WTC11 (cell line): ENCODE results near the gene PLA2G12A.

Source experiments
- CBFB ChIP-seq: sonication (generic); formaldehyde crosslinking; IDR thresholded peaks from 2 replicates; pipeline ENCODE4 v1.8.1; 2022; ENCODE audit warnings: mild to moderate bottlenecking, low read depth, missing genetic modification reagents
- CTCF ChIP-seq: fragments of 200-600 bp; IDR thresholded peaks from 2 replicates; pipeline ENCODE4 v1.8.0; 2022; ENCODE audit warnings: antibody characterized with exemption
- FOXJ3 ChIP-seq: sonication (generic); formaldehyde crosslinking; IDR thresholded peaks from 2 replicates; pipeline ENCODE4 v1.9.0; 2021; ENCODE audit warnings: missing genetic modification reagents, mild to moderate bottlenecking, borderline replicate concordance
- FOXK1 ChIP-seq: sonication (generic); formaldehyde crosslinking; IDR thresholded peaks from 2 replicates; pipeline ENCODE4 v1.8.0; 2022; ENCODE audit warnings: mild to moderate bottlenecking, moderate library complexity, missing genetic modification reagents
- NFYB ChIP-seq: sonication (generic); formaldehyde crosslinking; conservative IDR thresholded peaks from 2 replicates; pipeline ENCODE4 v1.8.0; 2022; ENCODE audit warnings: low read depth, missing genetic modification reagents
- NR2C2 ChIP-seq: sonication (generic); formaldehyde crosslinking; IDR thresholded peaks from 2 replicates; pipeline ENCODE4 v1.8.0; 2022; ENCODE audit warnings: mild to moderate bottlenecking, missing genetic modification reagents
- PREB ChIP-seq: sonication (generic); formaldehyde crosslinking; IDR thresholded peaks from 2 replicates; pipeline ENCODE4 v1.8.1; 2022; ENCODE audit warnings: mild to moderate bottlenecking, missing genetic modification reagents, moderate library complexity, borderline replicate concordance
- SP1 ChIP-seq: sonication (generic); formaldehyde crosslinking; conservative IDR thresholded peaks from 2 replicates; pipeline ENCODE4 v1.8.1; 2022; ENCODE audit warnings: missing genetic modification reagents
- ZNF138 ChIP-seq: sonication (generic); formaldehyde crosslinking; conservative IDR thresholded peaks from 2 replicates; pipeline ENCODE4 v1.8.1; 2022; ENCODE audit warnings: mild to moderate bottlenecking, moderate library complexity, missing genetic modification reagents
- ZNF281 ChIP-seq: sonication (generic); formaldehyde crosslinking; IDR thresholded peaks from 2 replicates; pipeline ENCODE4 v1.8.0; 2023; ENCODE audit warnings: mild to moderate bottlenecking, missing genetic modification reagents

GRCh38 chr4:109764789-109765402 lies 35.0 kb upstream of the PLA2G12A start:
- TF ChIP-seq FOXK1 (no peak), CTCF (no peak), PREB (CRISPR knock-in tag) (no peak), NFYB (CRISPR knock-in tag) (no peak), ZNF138 (CRISPR knock-in tag) (no peak), CBFB (CRISPR knock-in tag) (no peak), NR2C2 (CRISPR knock-in tag) (no peak), FOXJ3 (no peak), ZNF281 (CRISPR knock-in tag) (no peak), SP1 (CRISPR knock-in tag) (no peak)
